B cell (primary cell): ENCODE measurements around the gene TSEN2. TPM values are rescaled to one million over a fixed set of nuclear protein-coding genes. Genes with fewer than 3 reads are reported as not detected.

Experiments
- ATAC-seq: fragments of 200-7000 bp; cut with Tn5 transposase; one replicate; pipeline ENCODE4 v1.10.0; 2021; ENCODE audit warnings: low read depth, mild to moderate bottlenecking, moderate number of reproducible peaks, moderate library complexity
- CTCF ChIA-PET: fragments of 350-600 bp; sonication (Branson Sonifier 250); formaldehyde crosslinking; loops from one replicate; lab custom pipeline; 2021; ENCODE audit warnings: antibody characterized with exemption, inconsistent platforms; lab: Charles Lee
- POLR2A ChIA-PET: fragments of 350-600 bp; sonication (Branson Sonifier 250); formaldehyde crosslinking; loops from one replicate; lab custom pipeline; 2021; ENCODE audit warnings: antibody characterized with exemption; lab: Charles Lee
- DNase-seq: peaks from one replicate; pipeline ENCODE4 v3.0.0; 2013
- H2AFZ ChIP-seq: 2 replicates; pipeline ENCODE4 v1.6.1; 2012; ENCODE audit warnings: mild to moderate bottlenecking, low read depth, low read length; ENCODE audit not compliant: insufficient read depth, poor library complexity, severe bottlenecking
- H3K27ac ChIP-seq, 2 donors: 1 replicate in 1 of 2; 2 replicates in 1 of 2; pipeline ENCODE4 v1.5.1; 2012 to 2013; ENCODE audit warnings: low read length in 2 of 2, mild to moderate bottlenecking in 2 of 2, moderate library complexity in 1 of 2
- H3K27me3 ChIP-seq, 4 experiments: fragments of 200-600 bp in 1 of 4; sonication (generic) in 1 of 4; replicated peaks in 1 of 4; 1 replicate in 2 of 4; 2 replicates in 2 of 4; pipeline versions ENCODE4 v1.6.1 to v1.7.0; 2013 to 2016; ENCODE audit warnings: low read length in 3 of 4, mild to moderate bottlenecking in 2 of 4, mixed read lengths in 1 of 4, moderate library complexity in 1 of 4; ENCODE audit not compliant: insufficient read depth in 4 of 4, control insufficient read depth in 3 of 4; ENCODE audit errors: control extremely low read depth in 1 of 4
- H3K36me3 ChIP-seq, 2 experiments: replicated peaks in 1 of 2; 1 replicate in 1 of 2; 2 replicates in 1 of 2; pipeline versions ENCODE4 v1.6.1 to v1.7.1; 2013; ENCODE audit warnings: low read length in 1 of 2; ENCODE audit not compliant: insufficient read depth in 2 of 2, control insufficient read depth in 1 of 2; ENCODE audit errors: control extremely low read depth in 1 of 2, extremely low read depth in 1 of 2
- H3K4me1 ChIP-seq, 2 donors: fragments of 200-600 bp in 1 of 2; sonication (generic) in 1 of 2; 1 replicate in 1 of 2; 2 replicates in 1 of 2; pipeline versions ENCODE4 v1.5.1 to v1.6.1; 2013 to 2017; ENCODE audit warnings: low read length in 2 of 2; ENCODE audit not compliant: control insufficient read depth in 2 of 2, insufficient read depth in 2 of 2
- H3K4me2 ChIP-seq: replicated peaks from 2 replicates; pipeline ENCODE3; 2012; ENCODE audit warnings: mild to moderate bottlenecking, low read depth, low read length; ENCODE audit not compliant: poor library complexity, severe bottlenecking
- H3K4me3 ChIP-seq, 5 experiments: fragments of 200-600 bp in 1 of 5; sonication (generic) in 1 of 5; 1 replicate in 3 of 5; 2 replicates in 2 of 5; pipeline versions ENCODE4 v1.5.1 to v1.7.0; 2011 to 2016; ENCODE audit warnings: low read length in 4 of 5, mild to moderate bottlenecking in 4 of 5, low read depth in 2 of 5, control low read depth in 1 of 5, moderate library complexity in 1 of 5; ENCODE audit not compliant: insufficient read depth in 1 of 5; ENCODE audit errors: control extremely low read depth in 1 of 5, extremely low read depth in 1 of 5
- H3K79me2 ChIP-seq: fragments of 200-600 bp; sonication (generic); one replicate; pipeline ENCODE4 v1.6.0; 2016; ENCODE audit warnings: low read length; ENCODE audit not compliant: control insufficient read depth, insufficient read depth
- H3K9ac ChIP-seq: fragments of 200-600 bp; sonication (generic); 2 replicates; pipeline ENCODE4 v1.6.1; 2017; ENCODE audit warnings: mild to moderate bottlenecking, low read length, moderate library complexity
- H3K9me3 ChIP-seq, 3 donors: one replicate each; pipeline versions ENCODE4 v1.6.1 to v1.7.1; 2013; ENCODE audit warnings: low read length in 2 of 3; ENCODE audit not compliant: control insufficient read depth in 2 of 3, insufficient read depth in 1 of 3; ENCODE audit errors: control extremely low read depth in 1 of 3
- H4K20me1 ChIP-seq: 2 replicates; pipeline ENCODE4 v1.6.0; 2012; ENCODE audit warnings: mild to moderate bottlenecking, low read length; ENCODE audit not compliant: insufficient read depth, control insufficient read depth, poor library complexity, severe bottlenecking
- H3K27ac Mint-ChIP-seq: one replicate; pipeline ENCODE4 v1.8.0; 2021; ENCODE audit warnings: mixed read lengths
- H3K27me3 Mint-ChIP-seq: one replicate; pipeline ENCODE4 v1.8.0; 2021; ENCODE audit warnings: mixed read lengths
- H3K4me1 Mint-ChIP-seq: one replicate; pipeline ENCODE4 v1.8.0; 2021; ENCODE audit warnings: mixed read lengths
- H3K4me3 Mint-ChIP-seq: one replicate; pipeline ENCODE4 v1.8.0; 2021; ENCODE audit warnings: mixed read lengths
- H3K9me3 Mint-ChIP-seq: one replicate; pipeline ENCODE4 v1.8.0; 2022; ENCODE audit warnings: mixed read lengths; ENCODE audit not compliant: insufficient read depth
- CTCF ChIP-seq: fragments of 200-600 bp; IDR thresholded peaks from one replicate; pipeline ENCODE4 v1.8.0; 2022; ENCODE audit warnings: antibody characterized with exemption, mild to moderate bottlenecking
- EZH2 ChIP-seq: IDR thresholded peaks from 2 replicates; pipeline ENCODE4 v1.6.1; 2012; ENCODE audit warnings: borderline replicate concordance, low read depth, mild to moderate bottlenecking, moderate library complexity, low read length; ENCODE audit not compliant: insufficient read depth, poor library complexity, severe bottlenecking
- WGBS: methylation state at CpG from one replicate; pipeline ENCODE4 v1.1.5; 2013; ENCODE audit warnings: missing lambda C conversion rate; ENCODE audit not compliant: insufficient coverage; 5-methylcytosine and 5-hydroxymethylcytosine counted together
- intact Hi-C: fragments of 100-400 bp; cut with micrococcal nuclease; formaldehyde crosslinking; loops from one replicate; pipeline ENCODE4 v1.10.0; 2022
- polyA plus RNA-seq: library from polyadenylated mRNA; depleted of rRNA; stranded (reverse); fragments of >200 nt; gene quantifications from 2 replicates; pipeline ENCODE4 v1.2.3, GENCODE V29; 2012
- total RNA-seq, 2 donors: library from RNA; stranded (reverse); fragments of 120-200 nt in 1 of 2; gene quantifications; 1 replicate in 1 of 2; 2 replicates in 1 of 2; pipeline versions ENCODE4 v1.2.3 to v1.2.4, GENCODE V29; 2013 to 2022

TSEN2 gene
- total and polyA plus RNA-seq, 2 donors (not counting 1 experiment from before 2014, with no cell fraction given), result 13.4 to 17.6 TPM

GRCh38 chr3:12437861-12438260 lies 46.4 kb upstream of the TSEN2 start:
- ChIA-PET CTCF (no interaction called here), POLR2A (no interaction called here)
- peaks cover 0 to 8% (median 0%) of the 10 kb centered on the region in 4 experiments for H3K27me3 ChIP-seq
- no peaks in the 10 kb centered on the region for H4K20me1 ChIP-seq
- H3K4me3 ChIP-seq, result no peak overlapping the region
- H3K27ac ChIP-seq, result no peak overlapping the region
- H2AFZ ChIP-seq, result no peak overlapping the region
- Mint-ChIP-seq H3K4me3 (no peak overlapping the region), H3K27ac (no peak overlapping the region), H3K27me3 (peaks cover 17% of the 10 kb centered on the region), H3K4me1 (no peaks in the 10 kb centered on the region), H3K9me3 (no peaks in the 10 kb centered on the region)
- intact Hi-C loops, result no loop called here
- TF ChIP-seq EZH2 (no peak), CTCF (no peak)
- no peaks in the 10 kb centered on the region for H3K79me2 ChIP-seq
- no peak overlapping the region for H3K9ac ChIP-seq
- WGBS, result 95% methylated on average over 13 of the region's 13 CpGs
- H3K4me2 ChIP-seq, result no peak overlapping the region
- H3K36me3 ChIP-seq, result no peaks in the 10 kb centered on the region
- DNase-seq (no peak), ATAC-seq (no peak)
- H3K9me3 ChIP-seq, result no peaks in the 10 kb centered on the region
- H3K4me1 ChIP-seq, result no peaks in the 10 kb centered on the region

GRCh38 chr3:12438318-12438717 lies 46.0 kb upstream of the TSEN2 start:
- WGBS, result 86% methylated on average over 4 of the region's 4 CpGs
- CTCF ChIA-PET, result no interaction called here
- H3K9ac ChIP-seq, result no peak overlapping the region
- H3K79me2 ChIP-seq, result no peaks in the 10 kb centered on the region
- H3K4me1 ChIP-seq, result no peaks in the 10 kb centered on the region
- H3K9me3 ChIP-seq, result no peaks in the 10 kb centered on the region
- no peak for ATAC-seq
- no peak overlapping the region for H3K27ac Mint-ChIP-seq
- peaks cover 0 to 8% (median 0%) of the 10 kb centered on the region in 4 experiments for H3K27me3 ChIP-seq
- H3K4me2 ChIP-seq, result no peak overlapping the region
- H3K4me1 Mint-ChIP-seq, result no peaks in the 10 kb centered on the region
- no peak for DNase-seq
- no peaks in the 10 kb centered on the region for H3K36me3 ChIP-seq
- POLR2A ChIA-PET, result no interaction called here
- H3K4me3 Mint-ChIP-seq, result no peak overlapping the region
- H3K27ac ChIP-seq, result no peak overlapping the region
- no peaks in the 10 kb centered on the region for H4K20me1 ChIP-seq
- TF ChIP-seq EZH2, result no peak
- no peak for TF ChIP-seq CTCF
- no peaks in the 10 kb centered on the region for H3K9me3 Mint-ChIP-seq
- peaks cover 18% of the 10 kb centered on the region for H3K27me3 Mint-ChIP-seq
- intact Hi-C loops, result no loop called here
- H3K4me3 ChIP-seq, result no peak overlapping the region
- H2AFZ ChIP-seq, result no peak overlapping the region
